GM23338 (cell line): ENCODE results near the gene FKBP7. TPM values are rescaled to one million over a fixed set of nuclear protein-coding genes. Genes with fewer than 3 reads are reported as not detected.

ENCODE experiments used
- ATAC-seq: fragments of 200-7000 bp; cut with Tn5 transposase; 3 replicates; pipeline ENCODE4 v1.9.1; 2020
- DNase-seq: peaks from one replicate; pipeline ENCODE4 v3.0.0-alpha.2; 2015; ENCODE audit warnings: low spot score
- H2AFZ ChIP-seq: fragments of 200-600 bp; sonication (generic); 2 replicates; pipeline ENCODE4 v1.8.0; 2016; ENCODE audit warnings: antibody characterized with exemption, mild to moderate bottlenecking, moderate library complexity
- H3F3A ChIP-seq: fragments of 200-600 bp; sonication (generic); replicated peaks from 2 replicates; pipeline ENCODE4 v1.8.0; 2017; ENCODE audit warnings: antibody characterized with exemption, mixed run types, low read depth
- H3K27ac ChIP-seq: fragments of 200-600 bp; sonication (generic); 2 replicates; pipeline ENCODE4 v1.6.1; 2016; ENCODE audit warnings: low read depth
- H3K27me3 ChIP-seq: fragments of 200-600 bp; sonication (generic); 2 replicates; pipeline ENCODE4 v1.8.0; 2016; ENCODE audit warnings: mild to moderate bottlenecking, mixed run types, moderate library complexity; ENCODE audit not compliant: insufficient read depth
- H3K36me3 ChIP-seq: fragments of 200-600 bp; sonication (generic); 2 replicates; pipeline ENCODE4 v1.8.0; 2016; ENCODE audit warnings: mild to moderate bottlenecking; ENCODE audit not compliant: insufficient read depth
- H3K4me1 ChIP-seq: fragments of 200-600 bp; sonication (generic); 2 replicates; pipeline ENCODE4 v1.8.0; 2016; ENCODE audit warnings: mild to moderate bottlenecking, moderate library complexity; ENCODE audit not compliant: insufficient read depth
- H3K4me2 ChIP-seq: fragments of 200-600 bp; sonication (generic); 2 replicates; pipeline ENCODE4 v1.7.1; 2017; ENCODE audit warnings: mixed run types
- H3K4me3 ChIP-seq: fragments of 200-600 bp; sonication (generic); 2 replicates; pipeline ENCODE4 v1.6.1; 2016; ENCODE audit warnings: mixed run types
- H3K79me2 ChIP-seq: fragments of 200-600 bp; sonication (generic); replicated peaks from 2 replicates; pipeline ENCODE4 v1.8.0; 2017; ENCODE audit warnings: mild to moderate bottlenecking; ENCODE audit not compliant: insufficient read depth
- H3K9me2 ChIP-seq: fragments of 200-600 bp; sonication (generic); 2 replicates; pipeline ENCODE4 v1.8.0; 2017; ENCODE audit not compliant: insufficient read depth
- H4K20me1 ChIP-seq: fragments of 200-600 bp; sonication (generic); replicated peaks from 2 replicates; pipeline ENCODE4 v1.8.0; 2017; ENCODE audit warnings: mild to moderate bottlenecking; ENCODE audit not compliant: insufficient read depth
- H3K27ac Mint-ChIP-seq: 2 replicates; pipeline ENCODE4 v1.8.0; 2020; ENCODE audit warnings: inconsistent platforms, mild to moderate bottlenecking, moderate library complexity, mixed read lengths
- H3K27me3 Mint-ChIP-seq: 3 replicates; pipeline ENCODE4 v1.8.0; 2022; ENCODE audit warnings: low read depth, mild to moderate bottlenecking, moderate library complexity, mixed read lengths, inconsistent platforms; ENCODE audit not compliant: insufficient read depth, poor library complexity
- H3K36me3 Mint-ChIP-seq: 3 replicates; pipeline ENCODE4 v1.8.0; 2021; ENCODE audit warnings: low read depth, mild to moderate bottlenecking, inconsistent platforms, moderate library complexity, mixed read lengths
- H3K4me1 Mint-ChIP-seq: 3 replicates; pipeline ENCODE4 v1.8.0; 2020; ENCODE audit warnings: mild to moderate bottlenecking, inconsistent platforms, mixed read lengths
- H3K4me3 Mint-ChIP-seq: 3 replicates; pipeline ENCODE4 v1.8.0; 2021; ENCODE audit warnings: moderate library complexity, mild to moderate bottlenecking, inconsistent platforms, mixed read lengths
- H3K9me3 Mint-ChIP-seq: 3 replicates; pipeline ENCODE4 v1.8.0; 2020; ENCODE audit warnings: moderate library complexity, mild to moderate bottlenecking, inconsistent platforms, mixed read lengths
- EZH2 ChIP-seq: fragments of 200-600 bp; sonication (generic); IDR thresholded peaks from one replicate; pipeline ENCODE4 v1.8.0; 2017; ENCODE audit warnings: antibody characterized with exemption, mild to moderate bottlenecking, low read depth; ENCODE audit not compliant: unreplicated experiment
- JUNB ChIP-seq: IDR thresholded peaks from one replicate; pipeline ENCODE4 v1.6.1; 2016; ENCODE audit warnings: antibody characterized with exemption; ENCODE audit not compliant: unreplicated experiment
- REST ChIP-seq: IDR thresholded peaks from one replicate; pipeline ENCODE4 v1.6.1; 2018; ENCODE audit warnings: antibody characterized with exemption; ENCODE audit not compliant: unreplicated experiment
- ZNF114 ChIP-seq: fragments of 250-450 bp; sonication (Bioruptor Pico); IDR thresholded peaks from 2 replicates; pipeline ENCODE4 v1.5.0; 2020; ENCODE audit warnings: mild to moderate bottlenecking, moderate library complexity
- ZNF462 ChIP-seq: fragments of 250-450 bp; sonication (Bioruptor Pico); IDR thresholded peaks from 2 replicates; pipeline ENCODE4 v1.5.0; 2020; ENCODE audit warnings: mild to moderate bottlenecking, moderate library complexity
- polyA plus RNA-seq: library from polyadenylated mRNA; unstranded; fragments of >200 nt; fragmentation: Nextera tagmentation; extraction: Ambion mirVana; gene quantifications from 2 replicates; pipeline ENCODE4 v1.2.1, GENCODE V29; 2016
- total RNA-seq: library from RNA; depleted of rRNA; stranded (reverse); fragments of >200 nt; shearing (Covaris generic); gene quantifications from 2 replicates; pipeline ENCODE4 v1.2.3, GENCODE V29; 2014
- TF ChIP-seq, protein P1 (sequence below), 2 experiments: fragments of 200-600 bp in 1 of 2; sonication (generic) in 1 of 2; conservative IDR thresholded peaks; 2 replicates each; pipeline versions ENCODE4 v1.5.1 to v1.6.1; 2016 to 2017; ENCODE audit warnings: antibody characterized with exemption in 2 of 2, low read depth in 2 of 2, mild to moderate bottlenecking in 2 of 2, moderate library complexity in 1 of 2

Gene FKBP7
- total and polyA plus RNA-seq, 2 experiments from 2014 or later = 8.3 to 9.0 TPM

DNA sequence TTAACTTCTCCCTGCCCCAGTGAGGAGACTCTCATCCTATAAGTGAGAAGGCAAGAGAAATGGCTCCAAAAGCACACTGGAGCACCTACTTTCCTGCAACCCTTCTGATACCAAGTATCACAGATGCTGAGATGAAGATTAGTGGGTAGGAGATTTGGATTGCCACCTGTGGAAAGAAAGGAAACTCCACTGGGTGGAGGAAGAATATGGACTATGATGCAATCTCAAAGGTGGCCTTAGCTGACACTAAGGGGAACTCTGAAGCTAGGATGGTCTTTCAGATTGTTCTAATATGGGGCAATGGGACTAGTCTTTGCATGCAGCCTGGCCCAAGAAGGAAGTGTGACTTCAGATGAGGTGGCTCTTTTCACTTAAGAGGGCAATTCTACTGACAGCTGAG, 49.1 kb downstream of the FKBP7 start (continued):
- TF ChIP-seq ZNF462 (CRISPR knock-in tag) (no peak), EZH2 (no peak)

DNA sequence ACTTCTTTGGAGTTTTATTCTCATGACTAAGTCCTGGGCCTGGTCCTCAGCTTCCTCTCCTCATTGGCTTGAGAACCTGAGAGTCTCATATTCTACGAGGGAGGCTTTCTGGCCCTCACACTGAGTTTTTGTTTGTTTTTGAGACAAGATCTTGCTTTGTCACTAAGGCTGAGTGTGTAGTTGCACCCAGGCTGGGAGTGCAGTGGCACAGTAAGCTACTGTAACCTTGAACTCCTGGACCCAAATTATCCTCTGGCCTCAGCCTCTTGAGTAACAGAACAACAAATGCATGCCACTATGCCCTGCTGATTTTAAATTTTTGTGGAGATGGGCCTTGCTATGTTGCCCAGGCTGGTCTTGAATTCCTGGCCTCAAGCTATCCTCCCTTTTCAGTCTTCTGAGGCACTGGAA, 50.0 kb downstream of the FKBP7 start:
- Histone ChIP-seq H2AFZ (no peak overlapping the region), H3K4me2 (no peak overlapping the region), H3K4me1 (no peaks in the 10 kb centered on the region), H3K4me3 (no peak overlapping the region), H3K27me3 (no peaks in the 10 kb centered on the region), H3K79me2 (no peaks in the 10 kb centered on the region; the same call in 1 of the 2 replicates), H3K36me3 (peaks cover 23% of the 10 kb centered on the region; the same call in 1 of the 2 replicates), H4K20me1 (no peaks in the 10 kb centered on the region; the same call in none of the 2 replicates), H3K9me2 (no peaks in the 10 kb centered on the region), H3F3A (no peaks in the 10 kb centered on the region), H3K27ac (no peak overlapping the region)
- H3K9me3 Mint-ChIP-seq = peaks cover 7% of the 10 kb centered on the region; the same call in 1 of the 3 replicates
- H3K36me3 Mint-ChIP-seq = peaks cover 56% of the 10 kb centered on the region
- H3K27ac Mint-ChIP-seq = no peak overlapping the region
- no peak overlapping the region for H3K4me3 Mint-ChIP-seq
- ATAC-seq = no peak
- no peaks in the 10 kb centered on the region for H3K27me3 Mint-ChIP-seq
- no peaks in the 10 kb centered on the region for H3K4me1 Mint-ChIP-seq
- no peak for DNase-seq
- TF ChIP-seq, protein P1, sequence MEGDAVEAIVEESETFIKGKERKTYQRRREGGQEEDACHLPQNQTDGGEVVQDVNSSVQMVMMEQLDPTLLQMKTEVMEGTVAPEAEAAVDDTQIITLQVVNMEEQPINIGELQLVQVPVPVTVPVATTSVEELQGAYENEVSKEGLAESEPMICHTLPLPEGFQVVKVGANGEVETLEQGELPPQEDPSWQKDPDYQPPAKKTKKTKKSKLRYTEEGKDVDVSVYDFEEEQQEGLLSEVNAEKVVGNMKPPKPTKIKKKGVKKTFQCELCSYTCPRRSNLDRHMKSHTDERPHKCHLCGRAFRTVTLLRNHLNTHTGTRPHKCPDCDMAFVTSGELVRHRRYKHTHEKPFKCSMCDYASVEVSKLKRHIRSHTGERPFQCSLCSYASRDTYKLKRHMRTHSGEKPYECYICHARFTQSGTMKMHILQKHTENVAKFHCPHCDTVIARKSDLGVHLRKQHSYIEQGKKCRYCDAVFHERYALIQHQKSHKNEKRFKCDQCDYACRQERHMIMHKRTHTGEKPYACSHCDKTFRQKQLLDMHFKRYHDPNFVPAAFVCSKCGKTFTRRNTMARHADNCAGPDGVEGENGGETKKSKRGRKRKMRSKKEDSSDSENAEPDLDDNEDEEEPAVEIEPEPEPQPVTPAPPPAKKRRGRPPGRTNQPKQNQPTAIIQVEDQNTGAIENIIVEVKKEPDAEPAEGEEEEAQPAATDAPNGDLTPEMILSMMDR (conservative IDR thresholded peaks at IDR 0.05; ENCODE audit: low read depth in 2 of 2) = no peak
- TF ChIP-seq JUNB (no peak), EZH2 (no peak), ZNF114 (CRISPR knock-in tag) (no peak), REST (no peak)
